GM21723 (cell line): ENCODE results near the gene TRIM77.
"Not testable (repeated sequence)": the region's sequence is repeated elsewhere in the genome, so short reads cannot be mapped to it uniquely, and the experiment has no call there.

Experiments
- ATAC-seq: cut with Tn5 transposase; IDR thresholded peaks from one replicate; pipeline ENCODE4 v1.9.1; 2021; ENCODE audit warnings: mild to moderate bottlenecking, moderate library complexity; ENCODE audit not compliant: unreplicated experiment

The TRIM77 gene

GRCh38 chr11:89709999-89710398, at the start of gene TRIM77:
TSS of gene TRIM77 (plus strand) at chr11:89710299. CDS start at chr11:89710299, 0 bp downstream.
- not testable (repeated sequence) for ATAC-seq

- no peak for ATAC-seq
These were observed 43.1 kb upstream of the TRIM77 start for GRCh38 chr11:89667001-89667400.

GRCh38 chr11:89668158-89668557, 41.9 kb upstream of the TRIM77 start:
- not testable (repeated sequence) for ATAC-seq

- ATAC-seq: not testable (repeated sequence)
These were observed 40.5 kb upstream of the TRIM77 start for GRCh38 chr11:89669586-89669985.

- not testable (repeated sequence) for ATAC-seq
These were observed 40.0 kb upstream of the TRIM77 start for GRCh38 chr11:89669993-89670669.

- not testable (repeated sequence) for ATAC-seq
These were observed 37.6 kb upstream of the TRIM77 start for GRCh38 chr11:89672547-89672946.

GRCh38 chr11:89673380-89673779, 36.7 kb upstream of the TRIM77 start:
- not testable (repeated sequence) for ATAC-seq

- ATAC-seq: not testable (repeated sequence)
These were observed 34.7 kb upstream of the TRIM77 start for GRCh38 chr11:89675383-89675782.

- not testable (repeated sequence) for ATAC-seq
These were observed 34.2 kb upstream of the TRIM77 start for GRCh38 chr11:89675948-89676347.

- ATAC-seq: not testable (repeated sequence)
These were observed 3.0 kb upstream of the TRIM77 start for GRCh38 chr11:89707080-89707479.

GRCh38 chr11:89724866-89725498, 14.9 kb downstream of the TRIM77 start:
- ATAC-seq: not testable (repeated sequence)

GRCh38 chr11:89730215-89730614, 20.1 kb downstream of the TRIM77 start:
- ATAC-seq: not testable (repeated sequence)

GRCh38 chr11:89736566-89736965, 26.5 kb downstream of the TRIM77 start:
- no peak for ATAC-seq

- ATAC-seq: no peak
These were observed 27.0 kb downstream of the TRIM77 start for GRCh38 chr11:89737116-89737515.

- not testable (repeated sequence) for ATAC-seq
These were observed 31.3 kb downstream of the TRIM77 start for GRCh38 chr11:89741406-89741805.

GRCh38 chr11:89744158-89744557, 34.1 kb downstream of the TRIM77 start:
- ATAC-seq: not testable (repeated sequence)

- not testable (repeated sequence) for ATAC-seq
These were observed 40.7 kb downstream of the TRIM77 start for GRCh38 chr11:89750822-89751221.
